Iris pigment epithelial cell (primary cell): ENCODE results near the gene OR14J1.
"Not testable (repeated sequence)": the region's sequence is repeated elsewhere in the genome, so short reads cannot be mapped to it uniquely, and the experiment has no call there.

Experiments used
- DNase-seq: peaks from one replicate; pipeline ENCODE4 v3.0.0-alpha.2; 2011; ENCODE audit warnings: low read depth

The OR14J1 gene

GRCh38 chr6:29301316-29301715 is at the start of gene OR14J1:
OR14J1 (plus strand) TSS chr6:29301701; CDS start chr6:29306690, 4,989 bp downstream.
- DNase-seq, result no peak

- no peak for DNase-seq
Observed at GRCh38 chr6:29251736-29252135, 49.8 kb upstream of the OR14J1 start.

GRCh38 chr6:29255530-29255929 is 46.0 kb upstream of the OR14J1 start:
- DNase-seq, result no peak

- DNase-seq, result no peak
Observed at GRCh38 chr6:29259721-29260120, 41.8 kb upstream of the OR14J1 start.

GRCh38 chr6:29263001-29263400 is 38.5 kb upstream of the OR14J1 start:
- DNase-seq, result no peak

- no peak for DNase-seq
Observed at GRCh38 chr6:29294499-29294914, 7.0 kb upstream of the OR14J1 start.

GRCh38 chr6:29295181-29295585 is 6.3 kb upstream of the OR14J1 start:
- DNase-seq, result no peak

- no peak for DNase-seq
Observed at GRCh38 chr6:29295623-29296022, 5.9 kb upstream of the OR14J1 start.

GRCh38 chr6:29319931-29320330 is 18.4 kb downstream of the OR14J1 start:
- DNase-seq, result no peak

GRCh38 chr6:29323332-29323731 is 21.8 kb downstream of the OR14J1 start:
- DNase-seq, result not testable (repeated sequence)

- DNase-seq, result no peak
Observed at GRCh38 chr6:29325777-29326176, 24.3 kb downstream of the OR14J1 start.

- DNase-seq, result no peak
Observed at GRCh38 chr6:29332676-29333075, 31.2 kb downstream of the OR14J1 start.

- no peak for DNase-seq
Observed at GRCh38 chr6:29336269-29336668, 34.8 kb downstream of the OR14J1 start.

- no peak for DNase-seq
Observed at GRCh38 chr6:29345380-29345779, 43.9 kb downstream of the OR14J1 start.

GRCh38 chr6:29349348-29349747 is 47.8 kb downstream of the OR14J1 start:
- not testable (repeated sequence) for DNase-seq

GRCh38 chr6:29354980-29355379 is 53.5 kb downstream of the OR14J1 start:
- no peak for DNase-seq

- DNase-seq, result no peak
Observed at GRCh38 chr6:29355603-29356002, 54.1 kb downstream of the OR14J1 start.
